GM12872 (cell line): ENCODE data around the gene PNMA6A.

Experiments
- CTCF ChIP-seq: IDR thresholded peaks from 3 replicates; pipeline ENCODE4 v1.5.1; 2011; ENCODE audit warnings: low read depth, mild to moderate bottlenecking, low read length, moderate library complexity; ENCODE audit not compliant: insufficient read depth

The PNMA6A gene

GRCh38 chrX:153055871-153056749, 16.1 kb upstream of the PNMA6A start, which contains the start of gene PNMA3:
Gene PNMA3, plus strand, starts transcription at chrX:153056470. Its CDS starts 586 bp downstream, at chrX:153057056.
- TF ChIP-seq CTCF = no peak

DNA sequence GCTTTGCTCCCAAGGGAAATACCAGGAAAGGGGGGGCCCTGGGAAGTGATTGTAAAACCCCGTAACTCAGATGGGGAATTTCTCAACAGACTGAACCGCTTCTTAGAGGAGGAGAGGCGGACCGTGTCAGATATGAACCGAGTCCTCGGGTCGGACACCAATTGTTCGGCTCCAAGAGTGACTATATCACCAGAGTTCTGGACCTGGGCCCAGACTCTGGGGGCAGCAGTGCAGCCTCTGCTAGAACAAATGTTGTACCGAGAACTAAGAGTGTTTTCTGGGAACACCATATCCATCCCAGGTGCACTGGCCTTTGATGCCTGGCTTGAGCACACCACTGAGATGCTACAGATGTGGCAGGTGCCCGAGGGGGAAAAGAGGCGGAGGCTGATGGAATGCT, 15.0 kb upstream of the PNMA6A start:
- TF ChIP-seq CTCF = no peak

GRCh38 chrX:153059191-153060094, 12.8 kb upstream of the PNMA6A start:
- no peak for TF ChIP-seq CTCF

- TF ChIP-seq CTCF = no peak
Measured at GRCh38 chrX:153060095-153060445, 12.2 kb upstream of the PNMA6A start.

DNA sequence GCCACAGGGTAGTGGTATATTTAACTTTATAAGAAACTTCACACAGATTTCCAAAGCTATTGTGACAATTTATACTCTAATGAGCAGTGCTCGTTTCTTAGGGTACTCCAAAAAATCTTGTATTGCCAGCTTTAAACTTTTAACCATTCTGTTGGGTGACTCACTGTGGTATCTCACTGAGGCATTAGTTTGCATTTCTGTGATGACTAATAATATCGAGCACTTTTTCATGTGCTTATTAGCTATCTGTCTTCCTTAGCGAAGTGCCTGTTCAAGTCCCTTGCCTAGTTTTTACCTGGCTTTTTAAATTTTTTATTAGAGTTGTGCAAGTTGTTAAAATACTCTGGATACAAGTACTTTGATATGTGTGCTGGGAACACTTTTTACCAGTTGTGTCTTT, 10.5 kb upstream of the PNMA6A start:
- TF ChIP-seq CTCF = no peak

DNA sequence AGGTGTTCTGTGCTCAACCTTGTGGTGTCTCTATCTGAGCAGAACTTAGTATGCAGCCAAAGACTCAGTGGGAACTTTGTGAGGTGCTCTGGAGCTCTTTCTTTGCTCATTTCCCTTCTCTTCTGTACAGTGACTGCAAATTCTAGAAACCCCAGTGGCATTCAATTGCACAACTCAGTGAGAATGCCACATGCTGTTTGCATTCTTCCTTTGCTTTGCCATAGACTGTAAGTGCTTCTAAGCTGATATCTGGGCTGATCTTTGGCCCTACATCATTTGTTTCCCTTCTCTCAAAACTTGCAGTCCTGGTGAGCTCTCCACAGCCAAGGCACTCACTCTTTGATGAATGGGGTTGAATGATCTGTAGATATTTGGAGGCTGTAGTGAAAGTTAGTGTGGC, 8.9 kb upstream of the PNMA6A start:
- TF ChIP-seq CTCF = no peak

DNA sequence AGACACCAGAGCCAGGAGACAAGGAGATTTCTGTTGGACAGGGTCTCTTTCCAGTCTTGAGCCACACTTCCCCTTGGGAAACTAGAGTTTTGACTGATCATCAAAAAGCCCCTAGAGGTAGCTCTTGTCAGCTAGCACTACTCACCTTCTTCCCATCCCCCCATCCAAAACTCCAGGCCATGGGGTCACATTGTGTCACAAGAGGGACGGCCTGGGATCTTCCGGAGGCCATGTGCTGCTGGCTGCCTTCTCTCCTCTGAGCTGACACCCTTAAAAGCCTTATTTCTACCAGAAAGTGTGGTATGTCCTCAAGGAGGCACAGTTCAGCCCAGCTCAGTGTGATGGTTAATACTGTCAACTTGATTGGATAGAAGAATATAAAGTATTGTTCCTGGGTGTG, 8.2 kb upstream of the PNMA6A start:
- TF ChIP-seq CTCF = no peak
